Activated CD8-positive, alpha-beta T cell treated with anti-CD3 and anti-CD28 coated beads for 36 hours (primary cell): Measurements from ENCODE around the gene PRF1. TPM values are rescaled to one million over a fixed set of nuclear protein-coding genes. Genes with fewer than 3 reads are reported as not detected.

Source experiments
- ATAC-seq: fragments of 200-7000 bp; cut with Tn5 transposase; one replicate; pipeline ENCODE4 v1.10.0; 2021; ENCODE audit warnings: mild to moderate bottlenecking, moderate library complexity
- CTCF ChIA-PET: fragments of 350-600 bp; sonication (Branson Sonifier 250); formaldehyde crosslinking; loops from one replicate; lab custom pipeline; 2021; ENCODE audit warnings: antibody characterized with exemption; lab: Charles Lee
- POLR2A ChIA-PET: fragments of 350-600 bp; sonication (Branson Sonifier 250); formaldehyde crosslinking; loops from one replicate; lab custom pipeline; 2021; ENCODE audit warnings: antibody characterized with exemption; lab: Charles Lee
- DNase-seq: peaks from one replicate; pipeline ENCODE4 v3.0.0-alpha.2; 2020
- H3K27ac Mint-ChIP-seq: one replicate; pipeline ENCODE4 v1.8.0; 2021; ENCODE audit warnings: mild to moderate bottlenecking, mixed read lengths
- H3K27me3 Mint-ChIP-seq: one replicate; pipeline ENCODE4 v1.8.0; 2021; ENCODE audit warnings: mixed read lengths
- H3K36me3 Mint-ChIP-seq: one replicate; pipeline ENCODE4 v1.8.0; 2021; ENCODE audit warnings: low read depth, mixed read lengths
- H3K4me1 Mint-ChIP-seq: one replicate; pipeline ENCODE4 v1.8.0; 2021; ENCODE audit warnings: low read depth, mixed read lengths
- H3K4me3 Mint-ChIP-seq: one replicate; pipeline ENCODE4 v1.8.0; 2021; ENCODE audit warnings: mild to moderate bottlenecking, moderate library complexity, mixed read lengths
- H3K9me3 Mint-ChIP-seq: one replicate; pipeline ENCODE4 v1.8.0; 2021; ENCODE audit warnings: mixed read lengths
- intact Hi-C: fragments of 100-400 bp; cut with micrococcal nuclease; formaldehyde crosslinking; loops from one replicate; pipeline ENCODE4 v1.10.0; 2022
- total RNA-seq, 2 experiments: library from RNA; stranded (reverse); gene quantifications; one replicate each; pipeline ENCODE4 v1.2.3, GENCODE V29; 2021
- TF ChIP-seq, protein P1 (sequence below): fragments of 200-600 bp; IDR thresholded peaks from one replicate; pipeline ENCODE4 v1.8.0; 2022; ENCODE audit warnings: antibody characterized with exemption, mild to moderate bottlenecking

PRF1 gene
- total RNA-seq, 2 experiments from 2014 or later, result 107 to 113 TPM

DNA sequence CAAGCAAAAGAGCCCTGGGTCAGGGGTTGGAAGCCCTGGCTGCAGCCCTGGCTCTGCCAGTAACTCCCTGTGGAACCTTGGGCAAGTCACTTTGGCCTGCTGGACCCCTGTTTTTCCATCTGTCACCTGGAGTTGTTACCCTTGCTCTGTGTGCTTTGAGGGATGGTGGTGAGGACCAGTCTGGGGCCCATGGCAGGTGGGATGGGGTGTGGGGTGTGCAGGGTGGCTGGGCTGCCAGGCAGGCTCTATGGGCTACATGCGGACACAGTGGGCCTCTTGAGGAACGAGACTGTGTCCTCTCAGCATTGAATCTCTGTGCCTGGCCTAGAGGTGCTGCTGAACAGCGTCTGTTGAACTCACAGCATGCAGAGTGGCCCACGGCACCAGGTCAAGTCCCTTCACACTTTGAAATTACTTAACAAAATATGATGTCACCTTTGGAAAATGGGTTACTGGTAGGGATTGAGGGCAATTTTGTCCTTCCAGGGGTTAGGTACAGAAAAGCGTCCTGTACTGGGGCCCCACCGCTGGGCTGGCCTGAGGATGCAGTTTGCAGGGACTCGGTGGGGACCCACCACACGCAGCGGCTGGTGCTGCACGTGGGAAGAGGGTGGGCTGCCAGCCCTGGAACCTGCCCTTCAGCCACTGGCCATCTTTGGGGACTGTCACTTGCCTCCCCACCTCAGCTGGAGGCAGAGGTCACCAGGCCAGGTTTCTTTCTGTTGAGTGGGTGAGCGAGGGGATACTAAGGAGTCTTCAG lies 45.3 kb downstream of the PRF1 start:
- no peaks in the 10 kb centered on the region for H3K9me3 Mint-ChIP-seq
- peaks cover 17% of the 10 kb centered on the region for H3K4me1 Mint-ChIP-seq
- ATAC-seq, result no peak
- no peak overlapping the region for H3K27ac Mint-ChIP-seq
- ChIA-PET POLR2A (no interaction called here), CTCF (no interaction called here)
- peaks cover 1% of the 10 kb centered on the region for H3K27me3 Mint-ChIP-seq
- intact Hi-C loops, result loop anchor here (5.0 to 10.0 kb wide), 2 partner anchors 58 to 325 kb away; no protein-coding TSS in a partner anchor
- DNase-seq, result no peak
- TF ChIP-seq, protein P1, sequence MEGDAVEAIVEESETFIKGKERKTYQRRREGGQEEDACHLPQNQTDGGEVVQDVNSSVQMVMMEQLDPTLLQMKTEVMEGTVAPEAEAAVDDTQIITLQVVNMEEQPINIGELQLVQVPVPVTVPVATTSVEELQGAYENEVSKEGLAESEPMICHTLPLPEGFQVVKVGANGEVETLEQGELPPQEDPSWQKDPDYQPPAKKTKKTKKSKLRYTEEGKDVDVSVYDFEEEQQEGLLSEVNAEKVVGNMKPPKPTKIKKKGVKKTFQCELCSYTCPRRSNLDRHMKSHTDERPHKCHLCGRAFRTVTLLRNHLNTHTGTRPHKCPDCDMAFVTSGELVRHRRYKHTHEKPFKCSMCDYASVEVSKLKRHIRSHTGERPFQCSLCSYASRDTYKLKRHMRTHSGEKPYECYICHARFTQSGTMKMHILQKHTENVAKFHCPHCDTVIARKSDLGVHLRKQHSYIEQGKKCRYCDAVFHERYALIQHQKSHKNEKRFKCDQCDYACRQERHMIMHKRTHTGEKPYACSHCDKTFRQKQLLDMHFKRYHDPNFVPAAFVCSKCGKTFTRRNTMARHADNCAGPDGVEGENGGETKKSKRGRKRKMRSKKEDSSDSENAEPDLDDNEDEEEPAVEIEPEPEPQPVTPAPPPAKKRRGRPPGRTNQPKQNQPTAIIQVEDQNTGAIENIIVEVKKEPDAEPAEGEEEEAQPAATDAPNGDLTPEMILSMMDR, result no peak
- no peak overlapping the region for H3K4me3 Mint-ChIP-seq
- no peaks in the 10 kb centered on the region for H3K36me3 Mint-ChIP-seq

DNA sequence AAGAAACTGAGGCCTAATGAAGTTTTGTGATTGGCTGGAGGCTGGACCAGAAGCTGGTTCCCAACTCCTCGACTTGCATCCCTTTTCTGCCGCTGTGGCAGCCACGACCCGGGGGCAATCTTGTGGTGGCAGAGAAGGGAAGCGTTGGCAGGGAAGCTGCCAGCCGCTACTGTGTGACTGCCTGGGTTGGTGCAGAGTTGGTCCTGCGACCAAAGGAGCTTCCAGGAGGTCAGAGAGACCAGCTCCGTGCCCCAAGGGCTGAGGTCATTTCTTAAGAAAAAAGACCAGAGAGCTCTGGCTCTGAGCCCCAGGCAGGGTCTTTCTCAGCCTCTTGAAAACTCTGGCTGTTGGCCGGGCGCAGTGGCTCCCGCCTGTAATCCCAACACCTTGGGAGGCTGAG lies 47.2 kb downstream of the PRF1 start:
- H3K36me3 Mint-ChIP-seq, result no peaks in the 10 kb centered on the region
- ChIA-PET POLR2A (no interaction called here), CTCF (no interaction called here)
- peaks cover 1% of the 10 kb centered on the region for H3K27me3 Mint-ChIP-seq
- H3K27ac Mint-ChIP-seq, result no peak overlapping the region
- DNase-seq (no peak), ATAC-seq (no peak)
- H3K9me3 Mint-ChIP-seq, result no peaks in the 10 kb centered on the region
- H3K4me3 Mint-ChIP-seq, result no peak overlapping the region
- TF ChIP-seq, protein P1, result no peak
- intact Hi-C loops, result loop anchor here (5.0 to 10.0 kb wide), 2 partner anchors 59 to 327 kb away; no protein-coding TSS in a partner anchor
- peaks cover 17% of the 10 kb centered on the region for H3K4me1 Mint-ChIP-seq

DNA sequence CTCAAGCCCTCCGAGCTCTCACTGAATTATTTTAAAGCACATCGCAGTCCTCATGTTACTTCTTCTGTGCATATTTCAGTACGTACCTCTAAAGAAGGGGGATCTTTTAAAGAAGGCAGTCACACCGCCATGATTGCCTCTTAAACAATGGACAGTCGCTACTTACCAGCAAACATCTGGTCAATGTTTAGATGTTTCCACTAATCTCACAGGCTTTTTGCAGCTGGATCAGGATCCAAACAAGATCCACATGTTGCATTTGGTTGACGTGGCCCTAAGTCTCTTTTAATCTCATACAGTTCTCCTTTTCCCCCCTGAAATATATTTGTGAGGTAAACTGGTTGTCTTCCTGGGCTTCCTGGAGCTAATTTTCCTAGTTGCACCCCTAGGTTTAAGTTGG lies 50.0 kb downstream of the PRF1 start:
- no peaks in the 10 kb centered on the region for H3K36me3 Mint-ChIP-seq
- DNase-seq (no peak), ATAC-seq (no peak)
- H3K4me3 Mint-ChIP-seq, result no peak overlapping the region
- intact Hi-C loops, result loop anchor here (10.0 kb wide), 1 partner anchor 62 kb away; no protein-coding TSS in a partner anchor
- H3K27me3 Mint-ChIP-seq, result no peaks in the 10 kb centered on the region
- no peaks in the 10 kb centered on the region for H3K4me1 Mint-ChIP-seq
- H3K9me3 Mint-ChIP-seq, result no peaks in the 10 kb centered on the region
- POLR2A ChIA-PET, result no interaction called here
- H3K27ac Mint-ChIP-seq, result no peak overlapping the region
- CTCF ChIA-PET, result interaction anchor here (1.0 to 6.0 kb wide), 3 partner anchors 67 to 328 kb away, joined by 3 to 83 read pairs (median 5); no protein-coding TSS in a partner anchor
- TF ChIP-seq, protein P1, result no peak

DNA sequence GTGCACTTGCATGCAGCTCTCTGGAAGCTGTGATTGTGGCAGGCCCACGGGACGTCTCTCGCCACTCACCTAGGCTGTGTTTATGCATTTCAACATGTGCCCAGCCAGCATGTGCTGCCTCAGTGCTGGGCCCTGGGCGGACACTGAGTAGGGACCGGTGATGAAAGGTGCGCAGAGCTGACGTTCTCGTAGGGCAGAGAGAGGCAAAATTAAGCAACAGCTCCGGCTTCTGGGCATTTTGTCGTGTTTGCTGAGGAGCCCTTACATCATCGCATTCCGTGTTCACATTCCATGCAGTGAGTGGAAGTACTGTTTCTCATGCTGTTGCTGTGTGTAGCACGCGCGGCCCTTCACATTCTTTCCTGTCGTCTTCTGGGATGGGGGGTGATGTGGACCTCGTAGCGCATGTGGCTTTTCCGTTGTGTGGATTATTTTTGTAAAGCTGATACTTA lies 50.5 kb downstream of the PRF1 start:
- TF ChIP-seq, protein P1, result no peak
- ChIA-PET CTCF (interaction anchor here (0.6 to 6.0 kb wide), 9 partner anchors 8 to 330 kb away, joined by 3 to 83 read pairs (median 5); no protein-coding TSS in a partner anchor), POLR2A (no interaction called here)
- no peak for DNase-seq
- Mint-ChIP-seq H3K27me3 (no peaks in the 10 kb centered on the region), H3K4me3 (no peak overlapping the region), H3K9me3 (no peaks in the 10 kb centered on the region), H3K4me1 (no peaks in the 10 kb centered on the region), H3K36me3 (no peaks in the 10 kb centered on the region), H3K27ac (no peak overlapping the region)
- ATAC-seq, result no peak
- intact Hi-C loops, result loop anchor here (2.0 to 10.0 kb wide), 2 partner anchors 63 to 207 kb away; no protein-coding TSS in a partner anchor

DNA sequence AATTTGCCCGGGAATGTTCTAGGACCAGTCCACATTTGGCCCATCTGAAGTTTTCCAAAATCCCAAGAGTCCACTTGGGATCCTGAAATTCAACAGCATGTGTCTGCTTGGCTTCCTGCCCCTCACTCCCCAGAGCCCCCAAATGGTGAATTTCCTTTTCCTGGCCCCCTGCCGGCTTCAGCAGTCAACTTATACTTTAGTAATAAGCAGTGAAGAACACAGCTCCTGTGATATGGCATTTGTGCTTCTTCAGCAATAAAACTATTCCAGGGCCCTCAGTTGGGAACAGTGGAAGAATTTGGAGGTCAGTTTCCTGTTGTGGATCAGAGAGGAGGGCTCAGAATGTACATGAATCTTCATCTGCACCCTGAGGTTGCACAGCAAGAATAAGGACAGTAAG lies 51.1 kb downstream of the PRF1 start:
- Mint-ChIP-seq H3K4me1 (no peaks in the 10 kb centered on the region), H3K9me3 (no peaks in the 10 kb centered on the region), H3K27ac (no peak overlapping the region), H3K36me3 (no peaks in the 10 kb centered on the region), H3K4me3 (no peak overlapping the region), H3K27me3 (no peaks in the 10 kb centered on the region)
- POLR2A ChIA-PET, result no interaction called here
- CTCF ChIA-PET, result interaction anchor here (0.6 to 6.0 kb wide), 8 partner anchors 8 to 330 kb away, joined by 3 to 83 read pairs (median 5); no protein-coding TSS in a partner anchor
- ATAC-seq, result no peak
- TF ChIP-seq, protein P1, result no peak
- intact Hi-C loops, result loop anchor here (2.0 to 10.0 kb wide), 2 partner anchors 63 to 207 kb away; no protein-coding TSS in a partner anchor
- no peak for DNase-seq
